Measurements from ENCODE around the gene HECTD4.
"Not testable (repeated sequence)": the region's sequence is repeated elsewhere in the genome, so short reads cannot be mapped to it uniquely, and the experiment has no call there.

HECTD4 gene

DNA sequence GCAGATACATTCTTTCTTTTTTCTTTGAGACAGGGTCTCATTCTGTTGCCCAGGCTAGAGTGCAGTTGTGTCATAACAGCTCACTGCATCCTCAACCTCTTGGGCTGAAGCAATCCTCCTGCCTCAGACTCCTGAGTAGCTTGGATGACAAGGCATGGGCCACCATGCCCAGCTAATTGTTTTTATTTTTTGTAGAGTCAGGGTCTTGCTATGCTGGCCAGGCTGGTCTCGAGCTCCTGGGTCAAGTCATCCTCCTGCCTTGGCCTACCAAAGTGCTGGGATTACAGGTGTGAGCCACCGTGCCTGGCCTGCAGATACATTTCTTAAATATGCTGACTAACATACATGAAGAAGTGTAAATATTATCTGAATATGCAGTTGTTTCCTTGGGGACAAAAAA, 115.8 kb downstream of the HECTD4 start:
- no peak for DNase-seq (ENCODE audit: low spot score)

DNA sequence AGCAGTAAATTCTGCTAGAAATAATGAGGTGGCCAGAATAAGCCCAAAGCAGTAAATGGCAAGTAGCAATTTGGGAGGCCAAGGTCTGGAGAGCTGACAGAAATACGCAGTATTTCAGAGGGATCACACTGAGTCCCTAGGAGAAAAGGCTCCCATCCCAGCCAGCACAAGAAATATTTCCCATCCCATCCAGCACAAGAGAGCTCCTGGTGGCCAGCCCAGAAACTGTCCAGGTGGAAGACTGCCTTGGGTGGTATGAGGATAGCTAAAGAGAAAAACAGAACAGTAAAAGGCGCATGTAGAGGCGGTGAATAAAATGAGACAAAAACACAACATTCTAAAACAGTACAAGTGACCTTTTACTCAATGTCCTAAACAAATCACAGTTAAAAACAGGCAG, 120.7 kb downstream of the HECTD4 start:
- DNase-seq (ENCODE audit: low spot score): peak; percentile 43

DNA sequence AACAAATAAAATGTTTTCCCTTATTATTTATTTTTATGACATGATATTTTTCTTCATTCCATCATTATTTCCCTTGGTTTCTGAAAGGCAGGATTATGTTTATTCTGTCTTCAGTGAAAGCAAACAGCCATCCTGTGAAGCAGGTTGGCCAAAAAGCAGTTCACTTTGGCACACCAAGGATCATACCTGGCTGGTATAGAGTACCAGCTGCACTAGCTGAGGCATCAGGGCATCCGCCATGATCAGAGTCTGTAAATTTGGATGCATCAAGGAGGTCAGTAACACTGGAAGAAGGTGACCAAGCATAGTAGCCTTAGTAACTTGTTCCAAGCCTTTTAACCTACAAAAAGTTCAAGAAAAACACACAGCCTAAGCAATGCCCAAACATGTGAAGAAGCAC, 123.3 kb downstream of the HECTD4 start:
- DNase-seq (ENCODE audit: low spot score): no peak

DNA sequence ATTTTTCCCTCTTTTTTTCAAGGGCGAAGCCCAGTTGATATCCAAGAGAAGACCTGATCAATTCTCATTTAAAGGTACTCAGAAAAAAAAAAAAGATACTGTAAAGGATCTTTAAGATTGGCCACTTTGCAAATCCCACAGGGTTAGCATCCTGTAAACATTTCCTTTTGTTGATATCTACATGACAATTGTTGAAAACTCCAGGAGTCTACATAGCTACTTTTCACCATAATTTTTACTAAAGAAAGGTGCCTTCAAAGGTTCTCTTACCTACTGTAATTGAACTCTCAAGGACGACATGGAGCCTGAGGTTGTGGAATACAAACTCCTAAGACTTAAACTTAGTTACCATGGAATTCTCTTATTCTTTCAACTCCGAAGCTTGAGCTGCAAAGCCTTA, 125.5 kb downstream of the HECTD4 start:
- DNase-seq (ENCODE audit: low spot score): no peak

DNA sequence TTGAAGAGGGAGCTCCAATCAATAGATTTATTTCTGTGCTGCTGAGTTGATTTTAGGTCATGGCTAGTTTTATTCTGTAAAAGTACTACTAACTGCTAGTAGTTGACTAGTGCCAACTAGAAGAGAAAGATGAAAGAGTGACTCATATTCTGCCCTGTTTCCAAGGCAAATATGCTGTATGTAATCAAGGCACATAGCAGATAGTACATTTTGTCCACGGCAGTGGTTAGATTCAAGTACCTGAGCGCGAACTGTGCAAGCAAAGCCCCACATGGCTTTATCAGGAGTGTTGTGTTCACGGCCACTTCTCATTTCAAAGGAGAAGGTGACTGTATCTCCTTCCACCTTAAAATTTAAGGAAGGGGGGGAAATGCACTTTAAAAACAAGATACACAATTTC, 130.0 kb downstream of the HECTD4 start:
- no peak for DNase-seq (ENCODE audit: low spot score)

DNA sequence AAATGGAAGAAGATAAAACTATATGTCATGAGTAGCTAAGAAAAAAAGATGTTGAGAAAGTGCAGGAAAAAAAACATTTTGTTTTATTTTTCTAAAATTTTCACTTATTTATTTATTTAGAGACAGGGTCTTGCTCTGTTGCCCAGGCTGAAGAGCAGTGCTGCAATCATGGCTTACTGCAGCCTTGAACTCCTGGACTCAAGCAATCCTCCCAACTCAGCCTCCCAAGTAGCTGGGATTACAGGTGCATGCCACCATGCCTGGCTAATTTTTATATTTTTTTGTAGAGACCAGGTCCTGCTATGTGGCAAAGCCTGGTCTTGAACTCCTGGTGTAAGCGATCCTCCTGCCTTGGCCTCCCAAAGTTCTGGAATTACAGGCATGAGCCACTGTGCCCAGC, 137.3 kb downstream of the HECTD4 start:
- DNase-seq (ENCODE audit: low spot score): not testable (repeated sequence)

DNA sequence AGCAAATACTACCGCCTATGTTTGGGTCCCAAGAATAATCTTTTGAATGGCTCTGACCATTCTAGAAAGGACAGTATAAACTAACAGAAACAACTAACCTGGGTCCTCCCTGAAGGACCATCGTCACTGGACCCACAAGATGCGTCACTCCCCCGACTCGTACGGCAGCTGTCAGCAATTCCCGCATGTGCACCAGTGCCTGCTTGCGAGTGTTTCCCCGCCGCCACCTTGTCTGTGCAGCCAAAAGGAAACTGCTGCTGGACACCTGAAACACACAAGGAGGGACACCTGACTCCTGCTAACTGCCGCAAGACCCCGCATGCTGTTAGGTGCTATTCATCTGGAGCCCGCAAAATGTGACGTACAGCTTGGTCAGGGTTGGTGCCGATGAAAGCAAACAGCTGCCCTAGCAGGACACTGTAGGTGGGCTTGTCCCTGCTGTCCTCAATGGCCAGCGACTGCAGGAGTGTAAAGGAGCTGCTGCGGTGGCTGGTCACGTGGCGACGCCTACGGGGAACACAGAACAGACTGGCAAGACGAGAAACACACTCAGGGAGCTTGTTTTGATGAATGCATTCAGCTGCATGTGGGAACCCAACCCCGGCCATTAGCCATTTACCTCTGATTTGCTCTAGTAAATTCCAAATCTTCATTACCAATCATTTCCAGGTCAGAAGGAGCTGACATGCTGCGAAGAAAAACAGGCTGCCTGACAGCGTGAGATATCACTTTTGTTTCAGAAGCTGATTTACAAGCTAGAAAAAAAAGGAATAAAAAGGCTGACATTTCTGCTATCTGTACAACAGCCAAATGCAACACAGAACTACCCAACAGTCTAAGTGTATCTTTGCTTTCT, 138.7 kb downstream of the HECTD4 start:
- DNase-seq (ENCODE audit: low spot score): no peak

DNA sequence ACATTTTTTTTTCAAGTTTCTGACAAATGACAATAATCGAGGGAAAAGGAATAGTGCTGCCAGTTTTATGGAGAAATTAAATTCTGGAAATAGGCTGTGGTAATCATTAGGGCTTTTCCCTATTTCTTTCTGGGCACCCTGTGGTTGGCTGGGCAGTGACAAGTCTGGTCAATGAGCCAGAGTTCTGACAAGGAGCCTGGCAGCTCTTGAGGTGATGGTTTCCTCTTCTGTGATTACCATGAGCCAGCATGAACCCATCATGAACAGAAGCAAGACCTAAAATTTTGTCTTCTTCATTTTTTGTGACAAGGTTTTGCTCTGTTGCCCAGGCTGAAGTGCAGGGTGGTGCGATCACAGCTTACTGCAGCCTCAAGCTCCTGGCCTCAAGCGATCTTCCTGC, 141.1 kb downstream of the HECTD4 start:
- DNase-seq (ENCODE audit: low spot score): no peak

DNA sequence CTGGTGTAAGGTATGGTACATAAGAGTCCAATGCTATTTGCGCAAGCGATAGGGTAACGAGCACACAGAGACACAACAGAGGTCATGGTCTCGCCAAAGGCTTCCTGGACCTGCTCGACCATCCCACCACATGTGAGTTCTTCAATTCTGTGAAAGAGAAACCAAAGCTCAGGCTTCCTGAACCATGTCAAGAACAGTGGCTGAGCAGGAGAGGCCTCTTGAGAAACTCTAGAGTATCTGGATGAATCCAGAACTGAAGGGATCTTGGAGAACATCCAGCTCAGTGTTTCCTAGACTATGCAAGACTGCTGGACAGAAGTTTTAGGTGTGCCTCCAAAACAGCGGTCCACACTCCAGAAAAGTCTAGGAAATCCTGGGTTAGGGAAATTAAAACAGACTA, 142.3 kb downstream of the HECTD4 start:
- DNase-seq (ENCODE audit: low spot score): no peak

DNA sequence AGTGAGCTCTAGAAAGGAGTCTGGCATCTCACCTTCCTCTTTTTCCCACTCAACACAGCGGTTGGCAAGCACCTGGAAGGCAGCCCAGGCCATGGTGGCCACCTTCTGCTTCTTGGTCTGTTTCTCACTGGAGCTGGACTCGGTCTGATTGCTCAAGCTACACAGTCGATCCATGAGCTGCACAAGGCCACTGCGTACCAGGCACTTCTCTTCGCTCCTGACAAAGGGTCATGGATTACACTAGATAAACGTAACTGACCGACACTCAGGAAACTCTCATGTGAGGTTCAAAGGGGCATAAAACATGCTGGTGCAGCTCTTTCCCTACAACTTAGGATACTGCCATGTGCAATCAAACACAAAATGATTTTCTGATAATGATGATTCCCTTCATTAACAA, 143.2 kb downstream of the HECTD4 start:
- no peak for DNase-seq (ENCODE audit: low spot score)

DNA sequence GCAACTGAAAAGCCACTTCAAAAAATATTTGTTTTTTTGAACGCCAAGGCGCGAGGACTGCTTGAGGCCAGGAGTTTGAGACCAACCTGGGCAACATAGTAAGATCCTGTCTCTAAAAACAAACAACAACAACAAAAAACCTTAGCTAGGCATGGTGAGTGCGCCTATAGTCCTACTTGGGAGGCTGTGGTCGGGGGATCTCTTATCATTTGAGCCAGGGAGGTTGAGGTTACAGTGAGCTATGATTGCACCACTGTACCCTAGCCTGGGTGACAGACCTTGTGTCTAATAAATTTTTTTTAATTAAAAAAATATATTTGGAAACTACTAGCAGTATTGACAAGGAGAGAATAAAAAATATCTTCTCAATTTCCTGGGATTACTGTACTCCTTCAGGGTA, 143.8 kb downstream of the HECTD4 start:
- no peak for DNase-seq (ENCODE audit: low spot score)

DNA sequence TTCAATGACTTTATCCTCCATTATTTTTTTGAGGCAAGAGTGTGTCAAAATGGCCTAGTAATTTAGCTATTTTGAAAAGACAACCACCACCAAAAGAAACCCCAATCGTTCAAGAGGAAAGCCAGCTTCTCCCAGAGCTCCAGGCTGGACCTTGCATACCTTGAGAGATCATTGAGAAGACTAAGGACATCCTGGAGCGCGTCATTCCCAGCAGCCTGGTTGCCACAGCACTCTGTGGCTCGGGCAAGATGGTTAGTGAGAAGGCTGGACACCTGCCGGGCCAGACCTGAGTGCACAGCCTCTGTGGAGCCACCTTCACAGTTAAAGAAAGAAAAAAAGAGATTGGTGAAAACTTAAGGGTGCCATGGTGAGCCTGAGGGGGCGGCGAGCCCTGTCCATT, 145.4 kb downstream of the HECTD4 start:
- no peak for DNase-seq (ENCODE audit: low spot score)

DNA sequence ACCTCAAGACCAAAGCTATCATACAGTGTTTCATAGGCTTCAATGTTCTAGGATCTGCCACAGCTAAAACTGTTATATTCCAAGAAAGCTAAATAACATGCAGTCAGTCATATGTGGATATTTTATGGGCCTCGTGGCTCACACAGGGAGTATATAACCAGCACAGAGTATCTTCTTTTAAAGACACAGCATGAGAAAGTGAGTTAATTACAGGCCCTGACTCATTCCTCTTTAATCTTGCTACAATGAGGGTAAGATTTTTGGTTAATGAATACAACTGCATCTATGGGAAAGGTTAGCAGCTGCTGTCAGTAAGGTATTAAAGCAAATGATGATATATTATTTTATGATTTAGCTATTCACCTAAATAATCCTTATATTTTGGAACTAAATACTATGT, 145.8 kb downstream of the HECTD4 start:
- DNase-seq (ENCODE audit: low spot score): no peak

DNA sequence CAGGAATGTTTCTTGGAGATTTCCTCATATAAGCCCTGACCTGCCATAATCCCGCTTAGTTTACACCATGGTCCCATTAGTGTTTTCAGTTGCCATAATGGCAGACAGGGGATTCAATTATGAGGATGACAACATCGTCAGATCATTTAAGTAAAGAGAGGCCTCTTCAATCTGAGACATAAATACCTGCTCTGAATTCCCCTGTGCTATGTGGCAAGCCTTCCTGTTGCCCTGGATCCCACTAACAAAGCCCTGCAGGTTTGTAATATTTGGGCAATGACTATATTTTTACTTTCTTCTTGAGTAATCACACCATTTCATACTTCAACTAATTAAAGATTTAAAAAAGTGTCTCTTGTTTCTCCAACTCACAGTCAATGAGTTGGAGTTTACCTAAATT, 147.9 kb downstream of the HECTD4 start:
- no peak for DNase-seq (ENCODE audit: low spot score)

DNA sequence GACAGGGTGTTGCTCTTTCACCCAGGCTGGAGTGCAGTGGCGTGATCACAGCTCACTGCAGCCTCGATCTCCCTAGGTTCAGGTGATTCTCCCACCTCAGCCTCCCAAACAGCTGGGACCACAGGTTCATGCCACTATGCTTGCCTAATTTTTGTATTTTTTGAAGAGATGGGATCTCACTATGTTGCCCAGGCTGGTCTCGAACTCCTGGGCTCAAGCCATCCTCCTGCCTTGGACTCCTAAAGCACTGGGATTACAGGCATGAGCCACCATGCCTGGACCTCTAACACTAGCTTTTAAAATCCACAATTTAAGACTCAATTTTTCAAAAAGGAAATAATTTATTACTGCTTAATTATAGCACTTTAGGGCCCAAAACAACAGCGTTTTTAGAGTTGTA, 149.0 kb downstream of the HECTD4 start:
- DNase-seq (ENCODE audit: low spot score): no peak

DNA sequence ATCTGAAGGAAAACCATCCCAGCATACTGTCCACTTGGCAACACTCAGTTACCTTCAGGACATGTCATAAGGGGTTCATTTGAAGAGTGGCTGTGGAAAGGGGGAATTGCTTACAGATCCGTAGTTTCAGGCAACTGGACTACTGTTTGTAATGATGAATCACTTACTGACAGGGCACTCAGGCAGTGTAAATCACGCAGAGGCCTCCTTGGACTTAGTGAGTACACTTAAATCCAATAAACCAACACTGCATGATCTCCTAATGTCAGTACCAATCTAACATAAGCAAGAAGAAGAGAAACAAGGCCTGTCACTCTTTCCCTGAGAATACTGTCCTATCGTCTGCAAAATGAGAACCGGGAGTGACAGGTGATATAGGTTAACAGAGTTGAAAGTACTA, 152.1 kb downstream of the HECTD4 start:
- no peak for DNase-seq (ENCODE audit: low spot score)

DNA sequence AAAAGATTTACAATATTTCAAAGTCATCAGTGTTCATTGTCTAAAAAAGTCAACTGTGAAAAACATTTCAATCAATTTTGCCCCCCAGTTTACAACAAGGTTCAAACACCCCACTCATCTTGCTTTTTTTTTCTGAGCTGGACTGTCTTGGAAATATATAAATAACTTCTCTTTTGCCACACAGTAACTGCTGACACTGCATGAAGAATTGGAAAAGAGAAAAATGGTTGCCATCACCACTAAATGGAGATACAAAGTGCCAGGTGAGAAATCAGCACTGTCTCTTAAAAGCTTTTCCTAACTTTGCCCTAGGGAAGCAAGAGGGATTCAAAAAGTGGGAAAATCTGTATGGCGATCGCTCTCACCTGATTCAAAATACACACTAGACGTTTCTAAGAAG, 155.5 kb downstream of the HECTD4 start:
- no peak for DNase-seq (ENCODE audit: low spot score)

DNA sequence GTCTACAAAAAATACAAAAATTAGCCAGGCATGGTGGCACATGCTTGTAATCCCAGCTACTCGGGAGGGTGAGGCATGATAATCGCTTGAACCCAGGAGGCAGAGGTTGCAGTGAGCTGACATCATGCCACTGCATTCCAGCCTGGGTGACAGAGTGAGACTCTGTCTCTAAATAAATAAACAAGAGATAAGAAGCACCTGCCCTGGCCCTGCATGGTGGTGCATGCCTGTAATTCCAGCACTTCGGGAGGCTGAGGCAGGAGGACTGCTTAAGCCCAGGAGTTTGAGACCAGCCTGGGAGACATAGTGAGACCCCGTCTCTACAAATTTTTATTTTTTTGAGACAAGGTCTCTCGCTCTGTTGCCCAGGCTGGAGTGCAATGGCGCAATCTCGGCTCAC, 161.6 kb downstream of the HECTD4 start:
- not testable (repeated sequence) for DNase-seq (ENCODE audit: low spot score)

DNA sequence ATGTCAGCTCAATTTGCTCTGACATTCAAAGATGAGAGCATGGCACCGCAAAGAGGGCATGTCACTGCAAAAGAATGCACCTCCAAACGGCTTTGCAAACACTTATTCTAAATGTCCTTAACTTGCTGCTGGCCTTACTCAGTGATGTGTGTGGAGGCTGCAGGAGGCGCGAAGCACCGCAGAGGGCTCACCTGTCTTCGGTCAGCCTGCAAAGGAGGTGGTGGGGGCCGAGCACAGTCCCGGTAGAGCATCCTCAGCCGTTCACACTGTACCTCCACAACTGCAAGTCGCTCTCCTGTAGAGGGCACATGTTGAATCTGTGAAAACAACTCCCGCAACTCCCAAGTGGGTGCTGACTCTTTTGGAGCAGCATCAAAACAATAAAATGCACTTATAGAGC, 163.0 kb downstream of the HECTD4 start:
- DNase-seq (ENCODE audit: low spot score): no peak

DNA sequence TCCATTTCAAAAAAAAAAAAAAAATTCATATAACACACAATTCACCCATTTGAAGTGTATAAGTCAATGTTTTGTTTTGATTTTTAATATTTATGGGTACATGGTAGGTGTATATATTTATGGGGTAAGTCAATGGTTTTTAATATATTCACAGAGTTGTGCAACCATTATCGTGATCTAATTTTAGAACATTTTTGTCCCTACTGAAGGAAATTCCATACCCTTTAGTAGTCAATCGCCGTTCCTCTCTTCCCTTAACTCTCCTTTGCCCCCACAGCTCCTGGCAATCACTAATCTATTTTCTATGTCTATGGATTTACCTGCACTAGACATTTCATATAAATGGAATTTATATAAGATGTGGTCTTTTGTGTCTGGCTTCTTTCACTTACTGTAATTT, 164.1 kb downstream of the HECTD4 start:
- DNase-seq (ENCODE audit: low spot score): no peak

DNA sequence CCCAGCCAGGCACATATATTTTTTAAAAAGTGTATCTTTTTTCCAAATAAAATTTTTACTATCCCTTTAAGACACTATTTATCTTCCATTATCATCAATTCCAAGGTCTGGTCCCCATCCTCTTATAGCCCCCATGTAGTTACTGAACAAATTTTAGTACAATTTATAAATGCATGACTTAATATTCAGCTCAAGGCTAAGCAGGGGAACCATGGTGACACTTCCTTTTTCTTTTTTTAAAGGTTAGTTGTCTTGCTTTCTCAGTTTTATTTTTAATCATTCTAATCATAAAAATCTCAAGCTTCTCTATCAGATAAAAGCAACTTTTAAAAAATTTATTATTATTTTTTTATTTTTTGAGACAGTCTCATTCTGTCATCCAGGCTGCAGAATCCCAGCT, 164.6 kb downstream of the HECTD4 start:
- DNase-seq (ENCODE audit: low spot score): no peak

DNA sequence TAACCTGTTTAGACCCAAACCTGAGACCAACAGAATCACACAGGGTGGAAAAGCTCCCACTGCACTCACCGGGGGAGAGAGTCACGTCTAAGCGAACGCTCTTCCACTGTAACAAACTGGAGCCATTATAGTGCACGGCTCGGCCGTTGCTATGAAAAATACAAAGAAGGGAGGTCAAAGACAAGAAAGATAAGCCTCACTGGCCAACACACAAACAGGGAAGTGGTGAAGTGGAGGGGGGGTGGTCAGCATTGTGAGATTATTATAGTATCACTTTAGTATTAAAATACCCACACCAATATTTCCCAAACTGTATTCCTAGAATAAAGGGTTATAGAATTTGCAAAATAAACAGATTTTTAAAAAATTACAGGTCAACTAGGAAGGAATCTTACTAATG, 166.0 kb downstream of the HECTD4 start:
- DNase-seq (ENCODE audit: low spot score): no peak

DNA sequence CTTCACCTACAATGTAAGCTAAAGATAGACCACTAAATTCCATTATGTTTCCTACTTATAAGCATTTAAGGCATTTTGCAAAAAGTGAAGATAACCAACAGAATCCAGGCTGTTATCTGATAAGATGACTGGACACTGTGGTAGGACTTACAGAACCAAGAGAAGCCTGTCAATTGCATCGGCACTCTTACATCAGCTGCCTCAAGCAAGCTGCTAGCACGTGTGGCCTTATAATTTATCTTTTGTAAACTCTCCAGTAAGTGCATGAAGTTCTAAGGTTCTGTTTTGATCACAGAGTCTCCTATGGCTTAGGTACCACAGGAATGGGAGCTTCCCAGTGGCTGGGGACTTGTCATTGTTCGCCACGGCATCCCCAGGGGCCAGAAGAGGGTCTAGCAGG, 168.2 kb downstream of the HECTD4 start:
- no peak for DNase-seq (ENCODE audit: low spot score)

DNA sequence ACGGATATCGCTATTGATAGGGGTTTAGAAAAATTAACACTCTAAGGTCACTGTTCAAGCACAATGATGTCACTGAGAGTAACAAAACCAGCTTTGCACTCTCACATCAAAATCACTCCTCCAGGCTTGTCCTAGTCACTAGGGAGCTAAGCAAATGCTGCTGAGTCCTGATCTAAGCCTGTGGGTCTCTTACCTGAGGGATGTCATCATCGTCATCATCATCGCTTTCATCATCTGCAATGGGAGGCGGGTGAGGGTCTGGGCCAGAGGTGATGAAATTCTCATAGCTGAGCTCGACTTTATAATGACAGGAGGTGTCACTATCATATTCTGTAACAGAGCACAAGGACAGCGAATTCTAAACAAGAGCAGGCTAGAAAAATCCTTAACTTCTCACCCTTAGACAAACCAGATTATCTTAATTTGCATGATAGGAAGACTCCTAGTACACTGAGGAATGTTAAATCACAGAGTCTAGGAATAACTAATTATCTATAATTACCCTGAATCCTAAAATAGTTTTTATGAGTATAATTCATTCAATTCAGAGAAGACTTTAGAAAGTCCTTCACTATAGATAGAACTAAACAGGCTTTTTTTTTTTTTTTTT, 173.8 kb downstream of the HECTD4 start:
- DNase-seq (ENCODE audit: low spot score): no peak

All from globus pallidus (tissue), 1 donor.